NCI-H748 (cell line): Measurements from ENCODE around the gene TNFAIP2.
"Not testable (repeated sequence)": the region's sequence is repeated elsewhere in the genome, so short reads cannot be mapped to it uniquely, and the experiment has no call there.

Experiments used
- DNase-seq: peaks from one replicate; lab custom pipeline; 2025; ENCODE audit not compliant: unreplicated experiment; lab: John Stamatoyannopoulos, UW

Gene TNFAIP2

GRCh38 chr14:103149351-103150237 lies 26.3 kb downstream of the TNFAIP2 start:
- DNase-seq, result no peak

- no peak for DNase-seq
Measured at GRCh38 chr14:103151270-103151945, 28.1 kb downstream of the TNFAIP2 start.

GRCh38 chr14:103155010-103155409 lies 31.7 kb downstream of the TNFAIP2 start:
- DNase-seq, result no peak

GRCh38 chr14:103155416-103155815 lies 32.2 kb downstream of the TNFAIP2 start:
- DNase-seq, result not testable (repeated sequence)

GRCh38 chr14:103155826-103156394 lies 32.6 kb downstream of the TNFAIP2 start:
- DNase-seq, result no peak

- DNase-seq, result no peak
Measured at GRCh38 chr14:103156651-103157378, 33.6 kb downstream of the TNFAIP2 start.

GRCh38 chr14:103157969-103158368 lies 34.7 kb downstream of the TNFAIP2 start:
- no peak for DNase-seq

- DNase-seq, result peak; percentile 44
Measured at GRCh38 chr14:103158688-103159087, 35.4 kb downstream of the TNFAIP2 start.

- no peak for DNase-seq
Measured at GRCh38 chr14:103160321-103161053, 37.2 kb downstream of the TNFAIP2 start.

- DNase-seq, result no peak
Measured at GRCh38 chr14:103161054-103161397, 37.8 kb downstream of the TNFAIP2 start.

GRCh38 chr14:103163199-103163598 lies 39.9 kb downstream of the TNFAIP2 start:
- DNase-seq, result peak; percentile 21

- DNase-seq, result no peak
Measured at GRCh38 chr14:103164006-103164405, 40.7 kb downstream of the TNFAIP2 start.

- no peak for DNase-seq
Measured at GRCh38 chr14:103164779-103165178, 41.5 kb downstream of the TNFAIP2 start.

GRCh38 chr14:103165323-103165722 lies 42.1 kb downstream of the TNFAIP2 start:
- no peak for DNase-seq

- no peak for DNase-seq
Measured at GRCh38 chr14:103169954-103170353, 46.7 kb downstream of the TNFAIP2 start.

- not testable (repeated sequence) for DNase-seq
Measured at GRCh38 chr14:103171206-103171605, 47.9 kb downstream of the TNFAIP2 start.

- peak; percentile 57 for DNase-seq
Measured at GRCh38 chr14:103172921-103173320, 49.7 kb downstream of the TNFAIP2 start.

GRCh38 chr14:103173887-103174286 lies 50.6 kb downstream of the TNFAIP2 start:
- not testable (repeated sequence) for DNase-seq

GRCh38 chr14:103176176-103176575 lies 52.9 kb downstream of the TNFAIP2 start:
- not testable (repeated sequence) for DNase-seq

GRCh38 chr14:103177376-103177775 lies 54.1 kb downstream of the TNFAIP2 start:
- DNase-seq, result no peak

GRCh38 chr14:103178521-103178920 lies 55.3 kb downstream of the TNFAIP2 start:
- DNase-seq, result no peak
